ENCODE results near the gene SHKBP1.
"Not testable (repeated sequence)": the region's sequence is repeated elsewhere in the genome, so short reads cannot be mapped to it uniquely, and the experiment has no call there.

The SHKBP1 gene

GRCh38 chr19:40585241-40585981, 8.7 kb downstream of the SHKBP1 start:
- no peak for DNase-seq

GRCh38 chr19:40585982-40586422, 9.3 kb downstream of the SHKBP1 start:
- DNase-seq: no peak

GRCh38 chr19:40586611-40587010, 9.9 kb downstream of the SHKBP1 start:
- DNase-seq: no peak

GRCh38 chr19:40588110-40588854, 11.6 kb downstream of the SHKBP1 start:
- no peak for DNase-seq

- no peak for DNase-seq
Measured at GRCh38 chr19:40588926-40589569, 12.4 kb downstream of the SHKBP1 start.

- no peak for DNase-seq
Measured at GRCh38 chr19:40589591-40590429, 13.1 kb downstream of the SHKBP1 start.

- DNase-seq: no peak
Measured at GRCh38 chr19:40590464-40591265, 14.0 kb downstream of the SHKBP1 start.

GRCh38 chr19:40591724-40592123, 15.1 kb downstream of the SHKBP1 start:
- DNase-seq: not testable (repeated sequence)

GRCh38 chr19:40592170-40592569, 15.5 kb downstream of the SHKBP1 start:
- DNase-seq: no peak

- no peak for DNase-seq
Measured at GRCh38 chr19:40594255-40594654, 17.6 kb downstream of the SHKBP1 start.

- no peak for DNase-seq
Measured at GRCh38 chr19:40594657-40595091, 18.0 kb downstream of the SHKBP1 start.

GRCh38 chr19:40596608-40597328, 20.1 kb downstream of the SHKBP1 start:
- peak; percentile 52 for DNase-seq

- no peak for DNase-seq
Measured at GRCh38 chr19:40597329-40597838, 20.7 kb downstream of the SHKBP1 start.

- DNase-seq: peak; percentile 88
Measured at GRCh38 chr19:40598121-40598917, 21.6 kb downstream of the SHKBP1 start.

GRCh38 chr19:40598918-40599307, 22.2 kb downstream of the SHKBP1 start:
- no peak for DNase-seq

- DNase-seq: no peak
Measured at GRCh38 chr19:40599331-40599901, 22.7 kb downstream of the SHKBP1 start.

GRCh38 chr19:40599902-40600569, 23.4 kb downstream of the SHKBP1 start:
- no peak for DNase-seq

- DNase-seq: no peak
Measured at GRCh38 chr19:40600570-40601133, 24.0 kb downstream of the SHKBP1 start.
